Progenitor cell of endocrine pancreas (in vitro differentiated cells): ENCODE data around the gene RNF224. TPM values are rescaled to one million over a fixed set of nuclear protein-coding genes. Genes with fewer than 3 reads are reported as not detected.

Source experiments
- DNase-seq: peaks from one replicate; pipeline ENCODE4 v3.0.0; 2021; ENCODE audit warnings: low spot score; ENCODE audit not compliant: unreplicated experiment
- H3K27ac Mint-ChIP-seq: 2 replicates; pipeline ENCODE4 v1.8.0; 2021; ENCODE audit warnings: mild to moderate bottlenecking, moderate library complexity, mixed read lengths
- H3K27me3 Mint-ChIP-seq: 2 replicates; pipeline ENCODE4 v1.8.0; 2021; ENCODE audit warnings: mixed read lengths
- H3K36me3 Mint-ChIP-seq: 2 replicates; pipeline ENCODE4 v1.8.0; 2022; ENCODE audit warnings: mixed read lengths; ENCODE audit not compliant: insufficient read depth
- H3K4me1 Mint-ChIP-seq: 2 replicates; pipeline ENCODE4 v1.8.0; 2021; ENCODE audit warnings: low read depth, mixed read lengths
- H3K4me3 Mint-ChIP-seq: 2 replicates; pipeline ENCODE4 v1.8.0; 2021; ENCODE audit warnings: low read depth, mild to moderate bottlenecking, moderate library complexity, mixed read lengths
- H3K9me3 Mint-ChIP-seq: 2 replicates; pipeline ENCODE4 v1.8.0; 2021; ENCODE audit warnings: low read depth, mixed read lengths
- CTCF ChIP-seq: fragments of 200-600 bp; sonication (generic); IDR thresholded peaks from one replicate; pipeline ENCODE4 v1.5.0; 2021; ENCODE audit warnings: antibody characterized with exemption, mild to moderate bottlenecking; ENCODE audit not compliant: unreplicated experiment
- total RNA-seq: library from RNA; stranded (reverse); gene quantifications from 2 replicates; pipeline ENCODE4 v1.2.1, GENCODE V29; 2021

RNF224 gene
- total RNA-seq, 1 donor from 2014 or later, result 0.53 TPM

- DNase-seq, result no peak
- Mint-ChIP-seq H3K27me3 (no peaks in the 10 kb centered on the region), H3K36me3 (no peaks in the 10 kb centered on the region), H3K4me3 (no peak overlapping the region), H3K4me1 (peaks cover 9% of the 10 kb centered on the region), H3K27ac (no peak overlapping the region), H3K9me3 (no peaks in the 10 kb centered on the region)
- no peak for TF ChIP-seq CTCF
Observed at GRCh38 chr9:137225699-137226331, 1.5 kb upstream of the RNF224 start.

- Mint-ChIP-seq H3K9me3 (no peaks in the 10 kb centered on the region), H3K4me3 (no peak overlapping the region), H3K27me3 (no peaks in the 10 kb centered on the region), H3K36me3 (no peaks in the 10 kb centered on the region), H3K27ac (no peak overlapping the region), H3K4me1 (peaks cover 9% of the 10 kb centered on the region)
- no peak for DNase-seq
- TF ChIP-seq CTCF, result no peak
Observed at GRCh38 chr9:137226338-137227053, 806 bp upstream of the RNF224 start.

- Mint-ChIP-seq H3K4me1 (peaks cover 9% of the 10 kb centered on the region), H3K36me3 (no peaks in the 10 kb centered on the region), H3K27ac (peak overlapping the region; percentile 89), H3K27me3 (no peaks in the 10 kb centered on the region), H3K9me3 (no peaks in the 10 kb centered on the region), H3K4me3 (peak overlapping the region; percentile 51)
- no peak for DNase-seq
- TF ChIP-seq CTCF, result no peak
Observed at GRCh38 chr9:137227853-137228505, 677 bp downstream of the RNF224 start.

GRCh38 chr9:137228506-137228967 is 1.2 kb downstream of the RNF224 start:
- Mint-ChIP-seq H3K4me3 (no peak overlapping the region), H3K27me3 (no peaks in the 10 kb centered on the region), H3K9me3 (no peaks in the 10 kb centered on the region), H3K36me3 (no peaks in the 10 kb centered on the region), H3K4me1 (peaks cover 9% of the 10 kb centered on the region), H3K27ac (no peak overlapping the region)
- DNase-seq, result no peak
- no peak for TF ChIP-seq CTCF
